Loucy (cell line): ENCODE data around the gene PFDN2.

ENCODE experiments used
- CTCF ChIP-seq: fragments of 200-600 bp; sonication (generic); conservative IDR thresholded peaks from 2 replicates; pipeline ENCODE4 v1.5.1; 2014; ENCODE audit warnings: mild to moderate bottlenecking, antibody characterized with exemption, low read length
- EZH2phosphoT487 ChIP-seq: fragments of 200-600 bp; IDR thresholded peaks from 2 replicates; pipeline ENCODE4 v1.6.1; 2018; ENCODE audit warnings: antibody characterized with exemption, mild to moderate bottlenecking, moderate library complexity, borderline replicate concordance

GRCh38 chr1:161162052-161162451 is 44.2 kb upstream of the PFDN2 start:
- TF ChIP-seq CTCF (no peak), EZH2phosphoT487 (no peak)
